ENCODE measurements around the gene ZNF547.
A peak's percentile ranks its signal among the peaks of the same experiment; 100 is the strongest.

Gene ZNF547

GRCh38 chr19:57376151-57376550, 12.8 kb downstream of the ZNF547 start:
- no peak for DNase-seq

- no peak for DNase-seq
These were observed 14.3 kb downstream of the ZNF547 start for GRCh38 chr19:57377498-57378146.

- no peak for DNase-seq
These were observed 17.6 kb downstream of the ZNF547 start for GRCh38 chr19:57380923-57381322.

GRCh38 chr19:57382806-57383488, 19.6 kb downstream of the ZNF547 start:
- no peak for DNase-seq

- no peak for DNase-seq
These were observed 25.9 kb downstream of the ZNF547 start for GRCh38 chr19:57389194-57389729.

GRCh38 chr19:57389730-57390598, 26.6 kb downstream of the ZNF547 start, which contains the start of gene ZNF548:
ZNF548 (plus strand) TSS chr19:57389854; CDS start chr19:57390100, 246 bp downstream.
- peak; percentile 99 for DNase-seq

- no peak for DNase-seq
These were observed 32.4 kb downstream of the ZNF547 start for GRCh38 chr19:57395710-57396109.

GRCh38 chr19:57398868-57399267, 35.5 kb downstream of the ZNF547 start:
- DNase-seq = no peak

GRCh38 chr19:57403737-57404563, 40.6 kb downstream of the ZNF547 start:
- no peak for DNase-seq

GRCh38 chr19:57406516-57407123, 43.3 kb downstream of the ZNF547 start:
- peak; percentile 87 for DNase-seq

GRCh38 chr19:57410877-57411671, 47.7 kb downstream of the ZNF547 start, which contains the start of gene ZNF17:
ZNF17 (plus strand) TSS chr19:57411161; CDS start chr19:57413616, 2,455 bp downstream.
- DNase-seq = peak; percentile 98

GRCh38 chr19:57419439-57419838, 56.1 kb downstream of the ZNF547 start:
- DNase-seq = no peak

- no peak for DNase-seq
These were observed 57.7 kb downstream of the ZNF547 start for GRCh38 chr19:57421037-57421436.

Data from hematopoietic multipotent progenitor cell treated with erythropoietin and hydrocortisone succinate and interleukin-3 and kit ligand, for 4 days (in vitro differentiated cells).